Measurements from ENCODE around the gene FAM185A. TPM values are rescaled to one million over a fixed set of nuclear protein-coding genes. Genes with fewer than 3 reads are reported as not detected.

FAM185A gene
- total and polyA plus RNA-seq, 2 of the 4 experiments (the other 2 are of a cell fraction) = 3.6 to 4.3 TPM

- Histone ChIP-seq H3K23ac (ENCODE audit: low read depth, low read length) (no peak overlapping the region), H3K18ac (ENCODE audit: low read depth, low read length) (no peak overlapping the region), H2AFZ (replicated peaks; ENCODE audit: low read length, poor library complexity) (no peak overlapping the region), H2BK20ac (ENCODE audit: low read depth, low read length) (no peak overlapping the region), H3K56ac (ENCODE audit: extremely low read depth, insufficient read depth, low read length) (no peak overlapping the region), H3K14ac (replicated peaks; ENCODE audit: low read depth, low read length) (no peak overlapping the region), H4K8ac (ENCODE audit: low read depth in 2 of 2, low read length in 2 of 2) (no peak overlapping the region), H2AK5ac (ENCODE audit: low read depth, low read length) (no peak overlapping the region), H3K4ac (ENCODE audit: low read depth, low read length) (no peak overlapping the region), H3K9ac (ENCODE audit: low read depth, low read length) (no peak overlapping the region), H2AK9ac (replicated peaks; ENCODE audit: low read depth, low read length, poor library complexity) (no peak overlapping the region), H3K36me3 (ENCODE audit: control insufficient read depth, insufficient read depth, low read length) (no peaks in the 10 kb centered on the region), H2BK120ac (ENCODE audit: low read depth, low read length) (no peak overlapping the region), H4K5ac (ENCODE audit: low read depth, low read length) (no peak overlapping the region), H3K9me3 (ENCODE audit: control insufficient read depth, insufficient read depth, low read length) (no peaks in the 10 kb centered on the region), H3K4me2 (ENCODE audit: low read depth, low read length) (no peak overlapping the region), H3K4me1 (ENCODE audit: control insufficient read depth, insufficient read depth, low read length) (peaks cover 4% of the 10 kb centered on the region; the same call in 1 of the 2 replicates), H2BK15ac (ENCODE audit: low read depth, low read length) (no peak overlapping the region), H4K20me1 (ENCODE audit: insufficient read depth, low read length) (no peaks in the 10 kb centered on the region), H3K79me1 (ENCODE audit: low read depth in 1 of 2, low read length in 2 of 2) (no peaks in the 10 kb centered on the region), H3K9me1 (ENCODE audit: insufficient read depth, low read length) (no peaks in the 10 kb centered on the region), H4K91ac (ENCODE audit: insufficient read depth, low read depth, low read length) (no peak overlapping the region), H3K27ac (ENCODE audit: insufficient read depth, low read length) (no peak overlapping the region), H2BK5ac (ENCODE audit: low read depth, low read length, poor library complexity, severe bottlenecking) (no peak overlapping the region), H3K27me3 (ENCODE audit: control insufficient read depth, insufficient read depth, low read length) (no peaks in the 10 kb centered on the region), H3K4me3 (ENCODE audit: insufficient read depth, low read depth, low read length) (no peak overlapping the region)
- no TSS peak for BruUV-seq (replicated peaks)
- intact Hi-C loops (cut with micrococcal nuclease) = no loop called here
- dilution Hi-C loops (cut with HindIII; ENCODE audit: low sequenced_read_pairs, unreplicated experiment) = no loop called here
- ATAC-seq (ENCODE audit: low read depth) (no peak), DNase-seq (no peak)
- in situ Hi-C loops (cut with MboI; ENCODE audit: low sequenced_read_pairs) = no loop called here
- ChIA-PET POLR2A (ENCODE audit: unreplicated experiment) (no interaction called here), CTCF (no interaction called here)
- no peak for TF ChIP-seq FOS (IDR thresholded peaks at IDR 0.05; ENCODE audit: low read depth, low read length)
- TF ChIP-seq RFX5 (IDR thresholded peaks at IDR 0.05; ENCODE audit: low read depth, low read length) = no peak
- no peak for TF ChIP-seq CEBPB (IDR thresholded peaks at IDR 0.05; ENCODE audit: low read depth, low read length)
- no peak for TF ChIP-seq USF2 (IDR thresholded peaks at IDR 0.05; ENCODE audit: low read depth, low read length)
- TF ChIP-seq MXI1 (IDR thresholded peaks at IDR 0.05; ENCODE audit: borderline replicate concordance, low read depth, low read length) = no peak
- no peak for TF ChIP-seq SMC3 (IDR thresholded peaks at IDR 0.05; ENCODE audit: low read depth, low read length)
- TF ChIP-seq CHD1 (IDR thresholded peaks at IDR 0.05; ENCODE audit: low read depth, low read length) = no peak
- TF ChIP-seq ELK1 (IDR thresholded peaks at IDR 0.05; ENCODE audit: borderline replicate concordance, low read depth, low read length) = no peak
- TF ChIP-seq RCOR1 (IDR thresholded peaks at IDR 0.05; ENCODE audit: insufficient replicate concordance, low read length) = no peak
- TF ChIP-seq BHLHE40 (IDR thresholded peaks at IDR 0.05; ENCODE audit: low read depth, low read length) = no peak
- TF ChIP-seq NFE2L2 (IDR thresholded peaks at IDR 0.05; ENCODE audit: low read depth, low read length) = no peak
- no peak for TF ChIP-seq POLR2A (IDR thresholded peaks at IDR 0.05; ENCODE audit: low read depth, low read length)
- no peak for TF ChIP-seq MAFK (IDR thresholded peaks at IDR 0.05; ENCODE audit: low read depth, low read length)
- TF ChIP-seq CTCF (conservative IDR thresholded peaks at IDR 0.05; ENCODE audit: low read depth, low read length) = no peak
- TF ChIP-seq RAD21 (IDR thresholded peaks at IDR 0.05; ENCODE audit: low read length) = no peak
- no CpG with 5 or more reads among the region's 5 CpGs for WGBS, 2 experiments (ENCODE audit: extremely low coverage in 2 of 2, insufficient read length in 1 of 2)
Observed at GRCh38 chr7:102849079-102849478, 100.3 kb downstream of the FAM185A start.
